GM19240 (cell line): ENCODE measurements around the gene LCN1.

Experiments
- DNase-seq: peaks from one replicate; pipeline ENCODE4 v3.0.0; 2011; ENCODE audit warnings: low spot score; ENCODE audit not compliant: insufficient read length

The LCN1 gene

DNA sequence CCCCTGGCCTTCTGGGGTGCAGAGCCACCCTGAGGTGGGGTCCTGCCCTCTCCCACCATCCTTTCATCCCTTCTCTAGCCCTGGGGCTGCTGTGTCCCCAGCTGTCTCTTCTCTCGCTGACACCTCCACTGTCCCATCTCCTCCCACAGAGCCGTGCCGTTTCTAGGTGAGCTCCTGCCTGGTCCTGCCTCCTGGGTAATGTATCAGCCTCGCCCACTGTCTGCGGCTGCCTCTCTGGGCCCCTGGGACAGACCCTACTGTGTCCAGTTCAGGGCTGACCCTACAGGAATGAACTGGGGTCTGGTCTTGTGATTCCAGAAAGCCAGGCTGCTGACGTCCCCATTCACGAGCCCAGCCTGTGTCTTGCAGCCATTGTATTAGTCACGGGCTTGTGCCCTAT, 44.4 kb downstream of the LCN1 start:
- no peak for DNase-seq

DNA sequence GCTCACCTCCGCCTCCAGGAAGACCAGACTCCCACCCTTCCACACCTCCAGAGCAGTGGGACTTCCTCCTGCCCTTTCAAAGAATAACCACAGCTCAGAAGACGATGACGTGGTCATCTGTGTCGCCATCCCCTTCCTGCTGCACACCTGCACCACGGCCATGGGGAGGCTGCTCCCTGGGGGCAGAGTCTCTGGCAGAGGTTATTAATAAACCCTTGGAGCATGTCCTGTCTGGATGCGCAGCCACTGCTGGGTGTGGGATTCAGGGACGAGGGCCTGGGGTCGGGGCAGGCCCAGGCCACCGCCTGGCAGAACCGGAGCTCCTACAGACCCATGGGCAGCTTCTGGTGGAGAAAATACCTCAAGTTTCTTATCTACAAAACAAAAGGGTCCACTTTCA, 45.3 kb downstream of the LCN1 start:
- DNase-seq = no peak

DNA sequence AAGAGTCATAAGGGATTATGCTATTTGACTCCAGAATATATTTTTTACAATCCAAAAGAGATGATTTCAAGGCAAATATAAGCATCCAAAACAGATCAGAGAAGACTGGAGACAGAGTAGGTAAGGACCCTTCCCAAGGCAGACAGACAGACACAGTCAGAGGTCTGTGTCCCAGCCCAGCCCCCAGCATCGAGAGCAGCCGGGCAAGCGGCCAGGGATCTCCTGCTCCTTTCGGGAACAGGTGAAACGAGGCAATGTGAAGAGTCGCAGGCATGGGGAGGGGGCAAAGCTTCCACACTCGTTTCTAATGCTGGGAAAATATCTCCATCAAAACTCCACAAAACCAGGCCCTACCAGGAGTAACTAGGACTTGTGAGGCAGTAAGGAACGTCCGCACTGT, 46.1 kb downstream of the LCN1 start:
- DNase-seq = no peak

DNA sequence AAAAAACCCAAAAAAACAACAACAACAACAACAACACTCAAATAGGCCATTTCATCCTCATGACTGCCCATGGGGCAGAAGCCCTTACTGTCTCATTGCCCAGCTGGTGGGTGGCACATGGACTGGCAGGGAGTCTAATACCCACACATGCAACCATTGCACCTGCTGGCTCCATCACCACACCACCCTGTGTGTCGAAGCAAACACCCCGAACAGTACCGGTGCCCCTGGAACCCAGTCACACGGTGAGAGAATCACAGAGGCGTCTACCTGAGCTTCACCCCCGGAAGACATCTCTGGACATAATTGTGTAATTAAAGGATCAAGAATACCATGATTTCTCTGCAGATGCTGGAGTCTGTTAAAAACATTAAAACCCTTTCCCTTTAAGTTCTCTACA, 46.8 kb downstream of the LCN1 start:
- no peak for DNase-seq

DNA sequence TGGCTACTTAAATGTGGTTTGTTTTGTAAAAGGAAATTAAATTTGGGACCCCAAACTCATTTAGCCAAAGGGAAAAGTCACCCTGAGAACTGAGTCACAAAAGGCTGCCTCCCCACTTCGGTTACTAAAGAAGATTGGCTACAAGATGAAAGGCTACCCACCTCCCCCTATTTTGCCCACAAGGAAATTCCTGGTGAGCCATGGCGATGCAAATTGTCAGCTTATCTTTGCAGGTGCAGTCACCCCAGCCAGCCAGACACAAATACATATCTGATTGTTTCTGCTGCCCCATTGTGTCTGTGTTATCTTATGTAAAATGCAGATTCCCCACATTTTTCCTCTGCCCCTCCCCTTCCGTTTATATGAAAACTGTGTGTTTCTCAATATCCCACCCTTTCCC, 49.2 kb downstream of the LCN1 start:
- no peak for DNase-seq

DNA sequence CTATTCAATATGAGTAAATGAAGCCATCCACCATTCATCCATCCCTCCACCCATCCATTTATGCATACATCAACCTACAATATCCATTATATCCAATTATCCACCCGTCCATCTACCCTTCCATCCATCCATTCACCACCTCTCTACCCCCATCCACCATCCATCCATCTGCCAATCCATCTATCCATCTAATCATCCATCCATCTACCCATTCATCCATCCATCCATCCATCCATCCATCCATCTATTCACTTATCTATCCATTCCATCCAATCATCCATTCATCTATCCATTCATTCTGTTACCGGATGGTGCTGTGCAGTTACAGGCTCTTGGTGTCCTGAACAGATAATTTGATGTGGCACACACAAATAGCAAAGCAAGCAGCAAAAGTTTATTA, 51.0 kb downstream of the LCN1 start:
- DNase-seq = no peak

DNA sequence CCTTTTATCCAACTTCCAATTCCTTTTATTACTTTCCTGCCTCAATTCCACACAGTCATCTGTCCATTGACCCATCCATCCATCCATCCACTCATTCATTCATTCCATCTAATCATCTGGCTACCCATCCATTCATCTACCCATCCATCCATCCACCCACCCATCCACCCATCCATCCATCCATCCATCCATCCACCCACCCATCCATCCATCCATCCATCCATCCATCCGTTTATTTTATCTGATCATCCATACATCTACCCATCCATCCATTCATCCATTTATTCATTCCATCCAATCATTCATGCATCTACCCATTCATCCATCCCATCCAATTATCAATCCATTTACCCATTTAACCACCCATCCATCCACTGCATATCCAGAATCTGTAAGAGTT, 51.9 kb downstream of the LCN1 start:
- DNase-seq = no peak

DNA sequence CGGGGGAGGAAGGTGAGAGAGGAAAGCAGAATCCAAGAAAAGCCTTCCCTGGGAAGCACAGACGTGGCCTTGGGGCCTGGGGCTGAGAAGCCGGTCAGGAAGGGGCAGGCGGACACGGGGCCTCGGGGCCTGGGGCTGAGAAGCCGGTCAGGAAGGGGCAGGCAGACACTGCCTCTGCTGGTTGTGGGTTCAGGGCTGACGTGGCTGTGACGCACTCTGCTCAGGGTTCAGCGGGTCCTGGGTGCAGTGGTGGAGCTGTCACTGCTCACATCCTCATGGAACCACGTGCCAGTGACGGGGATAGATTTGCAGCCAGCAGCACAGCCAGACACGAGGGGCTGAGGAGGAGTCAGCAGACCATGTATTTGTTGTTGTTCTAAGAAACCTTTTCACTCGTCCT, 53.1 kb downstream of the LCN1 start:
- DNase-seq = no peak

DNA sequence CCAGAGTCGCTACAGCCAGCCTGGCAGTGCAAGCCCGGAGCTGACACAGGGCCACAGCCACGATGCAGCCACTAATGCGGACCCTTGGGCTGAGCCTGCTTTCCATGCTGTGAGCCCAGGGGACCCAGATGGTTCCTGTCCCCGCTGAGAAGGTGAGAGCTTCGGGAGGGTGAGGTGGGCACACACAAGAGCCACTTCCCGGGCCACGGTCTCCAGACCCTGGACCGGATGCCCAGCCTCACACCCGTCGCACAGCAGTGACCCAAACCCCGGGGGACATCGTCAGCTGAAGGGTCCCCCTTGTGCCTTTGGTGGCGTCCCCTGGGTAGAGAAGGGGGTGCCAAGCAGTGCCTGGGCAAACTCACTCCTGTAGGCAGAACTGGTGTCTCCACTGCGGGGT, 53.7 kb downstream of the LCN1 start:
- DNase-seq = no peak
